Measurements from ENCODE around the gene SNX19. TPM values are rescaled to one million over a fixed set of nuclear protein-coding genes. Genes with fewer than 3 reads are reported as not detected.
A peak's percentile ranks its signal among the peaks of the same experiment; 100 is the strongest.

Gene SNX19
- total RNA-seq, 1 experiment from 2014 or later: 34.4 TPM

DNA sequence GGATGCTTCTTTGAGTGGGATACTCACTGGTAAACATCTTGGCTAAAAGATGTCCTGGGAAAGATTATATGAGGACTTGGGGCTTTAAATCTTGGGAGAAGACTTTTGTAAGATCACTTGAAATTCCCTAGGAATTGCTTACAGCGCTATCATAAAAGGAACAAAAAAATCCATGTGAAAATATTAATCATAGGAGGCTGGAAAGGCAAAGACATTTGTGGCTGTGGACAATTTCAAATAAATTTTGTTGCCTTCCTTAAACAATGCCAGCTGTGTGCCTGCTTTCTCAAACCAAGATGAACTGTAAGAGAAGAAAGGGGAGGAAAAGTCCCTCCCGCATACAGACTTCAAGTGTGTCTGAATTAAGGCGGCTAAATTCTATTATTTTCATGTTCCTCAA lies 75.6 kb downstream of the SNX19 start:
- H3K4me1 ChIP-seq (ENCODE audit: insufficient read depth, low read length): no peaks in the 10 kb centered on the region
- TF ChIP-seq, protein P1, sequence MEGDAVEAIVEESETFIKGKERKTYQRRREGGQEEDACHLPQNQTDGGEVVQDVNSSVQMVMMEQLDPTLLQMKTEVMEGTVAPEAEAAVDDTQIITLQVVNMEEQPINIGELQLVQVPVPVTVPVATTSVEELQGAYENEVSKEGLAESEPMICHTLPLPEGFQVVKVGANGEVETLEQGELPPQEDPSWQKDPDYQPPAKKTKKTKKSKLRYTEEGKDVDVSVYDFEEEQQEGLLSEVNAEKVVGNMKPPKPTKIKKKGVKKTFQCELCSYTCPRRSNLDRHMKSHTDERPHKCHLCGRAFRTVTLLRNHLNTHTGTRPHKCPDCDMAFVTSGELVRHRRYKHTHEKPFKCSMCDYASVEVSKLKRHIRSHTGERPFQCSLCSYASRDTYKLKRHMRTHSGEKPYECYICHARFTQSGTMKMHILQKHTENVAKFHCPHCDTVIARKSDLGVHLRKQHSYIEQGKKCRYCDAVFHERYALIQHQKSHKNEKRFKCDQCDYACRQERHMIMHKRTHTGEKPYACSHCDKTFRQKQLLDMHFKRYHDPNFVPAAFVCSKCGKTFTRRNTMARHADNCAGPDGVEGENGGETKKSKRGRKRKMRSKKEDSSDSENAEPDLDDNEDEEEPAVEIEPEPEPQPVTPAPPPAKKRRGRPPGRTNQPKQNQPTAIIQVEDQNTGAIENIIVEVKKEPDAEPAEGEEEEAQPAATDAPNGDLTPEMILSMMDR (conservative IDR thresholded peaks at IDR 0.05): no peak
- no peak overlapping the region for H3K23ac ChIP-seq (ENCODE audit: insufficient read length, low read depth, low read length)
- H2BK12ac ChIP-seq (ENCODE audit: insufficient read length, low read depth, low read length): no peak overlapping the region
- no peak overlapping the region for H3K18ac ChIP-seq (ENCODE audit: insufficient read length, low read depth, low read length)
- H3K4me3 Mint-ChIP-seq: no peak overlapping the region
- H4K20me1 ChIP-seq (ENCODE audit: control insufficient read depth, insufficient read depth, insufficient read length): no peaks in the 10 kb centered on the region
- no peak overlapping the region for H3K9ac ChIP-seq (ENCODE audit: extremely low read depth, insufficient read length, low read length)
- no peak overlapping the region for H3K14ac ChIP-seq (ENCODE audit: insufficient read depth, low read length)
- no peaks in the 10 kb centered on the region for H3K23me2 ChIP-seq (ENCODE audit: insufficient read length, low read depth, low read length, poor library complexity, severe bottlenecking)
- no peak overlapping the region for H4K5ac ChIP-seq (ENCODE audit: insufficient read length, low read depth, low read length)
- no peak overlapping the region for H3K56ac ChIP-seq (ENCODE audit: insufficient read length, low read depth, low read length)
- H3T11ph ChIP-seq (ENCODE audit: low read length): no peak overlapping the region
- H3K27ac ChIP-seq (ENCODE audit: insufficient read length, low read depth, low read length): no peak overlapping the region
- no peak for DNase-seq
- no peak overlapping the region for H2AK5ac ChIP-seq (ENCODE audit: insufficient read length, low read length)
- H3K9me3 Mint-ChIP-seq: peaks cover 0 to 3% of the 10 kb centered on the region in 2 experiments; a peak in 2 of 5 replicates
- peaks cover 0 to 3% (median 0%) of the 10 kb centered on the region in 3 experiments; a peak in 1 of 7 replicates for H3K36me3 Mint-ChIP-seq (ENCODE audit: insufficient read depth in 1 of 3, low read depth in 3 of 3)
- H2AFZ ChIP-seq (ENCODE audit: low read length): no peak overlapping the region
- no peak overlapping the region for H2BK5ac ChIP-seq (ENCODE audit: insufficient read length, low read length)
- H3K27ac Mint-ChIP-seq: peak overlapping the region in 1 of 3 experiments; percentile 55; a peak in 1 of 7 replicates
- no peak overlapping the region for H4K91ac ChIP-seq (ENCODE audit: insufficient read length, low read depth, low read length)
- H2BK15ac ChIP-seq (ENCODE audit: low read depth, low read length): no peak overlapping the region
- no peak overlapping the region for H2BK20ac ChIP-seq (ENCODE audit: low read depth, low read length, poor library complexity, severe bottlenecking)
- H3K4me1 Mint-ChIP-seq: peaks cover 4 to 9% of the 10 kb centered on the region in 2 experiments
- H3K9me3 ChIP-seq (ENCODE audit: control insufficient read depth, low read depth, low read length): no peaks in the 10 kb centered on the region
- H3K4ac ChIP-seq (ENCODE audit: low read depth, low read length): no peak overlapping the region
- no peaks in the 10 kb centered on the region for H3K27me3 ChIP-seq (ENCODE audit: insufficient read depth, low read length)
- peaks cover 13% of the 10 kb centered on the region; the same call in 1 of the 2 replicates for H3K27me3 Mint-ChIP-seq (ENCODE audit: low read depth)
- no peak overlapping the region for H4K8ac ChIP-seq (replicated peaks; ENCODE audit: insufficient read length, low read depth, low read length)
- no peak overlapping the region for H2BK120ac ChIP-seq (ENCODE audit: low read depth, low read length, poor library complexity, severe bottlenecking)
- no CpG with 5 or more reads among the region's 3 CpGs for WGBS (ENCODE audit: extremely low coverage, insufficient read length, low lambda C conversion rate)
- no peaks in the 10 kb centered on the region for H3K79me2 ChIP-seq (ENCODE audit: insufficient read depth, low read length)
- no peaks in the 10 kb centered on the region for H3K79me1 ChIP-seq (ENCODE audit: insufficient read depth, low read depth, low read length, poor library complexity, severe bottlenecking)
- no peak overlapping the region for H3K4me2 ChIP-seq (ENCODE audit: insufficient read depth, insufficient read length, low read length)

All from H9 (cell line).